HL-60 (cell line): ENCODE results near the gene APEH.

Source experiments
- DNase-seq, 2 experiments: peaks; one replicate each; pipeline ENCODE4 v3.0.0-alpha.2; 2010 to 2020; ENCODE audit warnings: low read depth in 1 of 2, low spot score in 1 of 2
- H3K27ac ChIP-seq: fragments of 250-450 bp; sonication (Bioruptor Pico); replicated peaks from 2 replicates; pipeline ENCODE4 v1.5.1; 2020; ENCODE audit warnings: mild to moderate bottlenecking, moderate library complexity
- H3K27me3 ChIP-seq: fragments of 250-450 bp; sonication (Bioruptor Pico); 2 replicates; pipeline ENCODE4 v1.5.1; 2021; ENCODE audit warnings: mild to moderate bottlenecking, moderate library complexity; ENCODE audit not compliant: insufficient read depth, poor library complexity, severe bottlenecking
- H3K4me3 ChIP-seq: replicated peaks from 2 replicates; pipeline ENCODE4 v1.5.1; 2011; ENCODE audit warnings: mild to moderate bottlenecking, control low read depth, low read length; ENCODE audit not compliant: insufficient read depth
- GABPA ChIP-seq: IDR thresholded peaks from 2 replicates; pipeline ENCODE4 v1.6.1; 2012; ENCODE audit warnings: low read depth
- POLR2AphosphoS5 ChIP-seq: IDR thresholded peaks from 2 replicates; pipeline ENCODE4 v1.6.1; 2012; ENCODE audit warnings: low read depth
- SPI1 ChIP-seq: IDR thresholded peaks from 2 replicates; pipeline ENCODE4 v1.6.1; 2012; ENCODE audit warnings: low read depth, mild to moderate bottlenecking, borderline replicate concordance
- TF ChIP-seq, protein P1 (sequence below): IDR thresholded peaks from one replicate; pipeline ENCODE4 v1.5.1; 2011; ENCODE audit warnings: low read length, control low read depth, inconsistent platforms; ENCODE audit not compliant: insufficient read depth
- TF ChIP-seq, protein P2 (sequence below): IDR thresholded peaks from 2 replicates; pipeline ENCODE4 v1.6.1; 2012; ENCODE audit warnings: low read depth; ENCODE audit not compliant: insufficient replicate concordance

APEH gene

DNA sequence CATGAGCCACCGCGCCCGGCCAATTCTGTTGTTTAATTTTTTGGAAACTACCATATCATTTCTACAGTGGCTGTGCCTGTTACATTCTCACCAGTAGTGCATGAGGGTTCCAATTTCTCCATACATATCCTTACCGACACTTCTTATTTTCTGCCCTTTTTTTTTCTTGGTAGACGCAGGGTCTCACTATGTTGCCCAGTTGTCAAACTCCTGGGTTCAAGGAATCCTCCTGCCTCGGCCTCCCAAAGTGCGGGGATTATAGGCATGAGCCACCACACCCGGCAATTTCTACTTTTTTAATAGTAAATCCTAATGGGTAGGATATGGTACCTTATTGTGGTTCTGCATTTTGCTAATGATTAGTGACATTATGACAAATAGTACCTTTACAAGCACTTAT, 35.7 kb downstream of the APEH start:
- H3K27ac ChIP-seq, result no peak overlapping the region
- no peak for DNase-seq
- H3K4me3 ChIP-seq, result no peak overlapping the region
- TF ChIP-seq GABPA (no peak), POLR2AphosphoS5 (no peak)
- TF ChIP-seq, protein P1, sequence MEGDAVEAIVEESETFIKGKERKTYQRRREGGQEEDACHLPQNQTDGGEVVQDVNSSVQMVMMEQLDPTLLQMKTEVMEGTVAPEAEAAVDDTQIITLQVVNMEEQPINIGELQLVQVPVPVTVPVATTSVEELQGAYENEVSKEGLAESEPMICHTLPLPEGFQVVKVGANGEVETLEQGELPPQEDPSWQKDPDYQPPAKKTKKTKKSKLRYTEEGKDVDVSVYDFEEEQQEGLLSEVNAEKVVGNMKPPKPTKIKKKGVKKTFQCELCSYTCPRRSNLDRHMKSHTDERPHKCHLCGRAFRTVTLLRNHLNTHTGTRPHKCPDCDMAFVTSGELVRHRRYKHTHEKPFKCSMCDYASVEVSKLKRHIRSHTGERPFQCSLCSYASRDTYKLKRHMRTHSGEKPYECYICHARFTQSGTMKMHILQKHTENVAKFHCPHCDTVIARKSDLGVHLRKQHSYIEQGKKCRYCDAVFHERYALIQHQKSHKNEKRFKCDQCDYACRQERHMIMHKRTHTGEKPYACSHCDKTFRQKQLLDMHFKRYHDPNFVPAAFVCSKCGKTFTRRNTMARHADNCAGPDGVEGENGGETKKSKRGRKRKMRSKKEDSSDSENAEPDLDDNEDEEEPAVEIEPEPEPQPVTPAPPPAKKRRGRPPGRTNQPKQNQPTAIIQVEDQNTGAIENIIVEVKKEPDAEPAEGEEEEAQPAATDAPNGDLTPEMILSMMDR, result no peak
- TF ChIP-seq, protein P2, sequence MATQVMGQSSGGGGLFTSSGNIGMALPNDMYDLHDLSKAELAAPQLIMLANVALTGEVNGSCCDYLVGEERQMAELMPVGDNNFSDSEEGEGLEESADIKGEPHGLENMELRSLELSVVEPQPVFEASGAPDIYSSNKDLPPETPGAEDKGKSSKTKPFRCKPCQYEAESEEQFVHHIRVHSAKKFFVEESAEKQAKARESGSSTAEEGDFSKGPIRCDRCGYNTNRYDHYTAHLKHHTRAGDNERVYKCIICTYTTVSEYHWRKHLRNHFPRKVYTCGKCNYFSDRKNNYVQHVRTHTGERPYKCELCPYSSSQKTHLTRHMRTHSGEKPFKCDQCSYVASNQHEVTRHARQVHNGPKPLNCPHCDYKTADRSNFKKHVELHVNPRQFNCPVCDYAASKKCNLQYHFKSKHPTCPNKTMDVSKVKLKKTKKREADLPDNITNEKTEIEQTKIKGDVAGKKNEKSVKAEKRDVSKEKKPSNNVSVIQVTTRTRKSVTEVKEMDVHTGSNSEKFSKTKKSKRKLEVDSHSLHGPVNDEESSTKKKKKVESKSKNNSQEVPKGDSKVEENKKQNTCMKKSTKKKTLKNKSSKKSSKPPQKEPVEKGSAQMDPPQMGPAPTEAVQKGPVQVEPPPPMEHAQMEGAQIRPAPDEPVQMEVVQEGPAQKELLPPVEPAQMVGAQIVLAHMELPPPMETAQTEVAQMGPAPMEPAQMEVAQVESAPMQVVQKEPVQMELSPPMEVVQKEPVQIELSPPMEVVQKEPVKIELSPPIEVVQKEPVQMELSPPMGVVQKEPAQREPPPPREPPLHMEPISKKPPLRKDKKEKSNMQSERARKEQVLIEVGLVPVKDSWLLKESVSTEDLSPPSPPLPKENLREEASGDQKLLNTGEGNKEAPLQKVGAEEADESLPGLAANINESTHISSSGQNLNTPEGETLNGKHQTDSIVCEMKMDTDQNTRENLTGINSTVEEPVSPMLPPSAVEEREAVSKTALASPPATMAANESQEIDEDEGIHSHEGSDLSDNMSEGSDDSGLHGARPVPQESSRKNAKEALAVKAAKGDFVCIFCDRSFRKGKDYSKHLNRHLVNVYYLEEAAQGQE, result no peak
- H3K27me3 ChIP-seq, result no peaks in the 10 kb centered on the region

DNA sequence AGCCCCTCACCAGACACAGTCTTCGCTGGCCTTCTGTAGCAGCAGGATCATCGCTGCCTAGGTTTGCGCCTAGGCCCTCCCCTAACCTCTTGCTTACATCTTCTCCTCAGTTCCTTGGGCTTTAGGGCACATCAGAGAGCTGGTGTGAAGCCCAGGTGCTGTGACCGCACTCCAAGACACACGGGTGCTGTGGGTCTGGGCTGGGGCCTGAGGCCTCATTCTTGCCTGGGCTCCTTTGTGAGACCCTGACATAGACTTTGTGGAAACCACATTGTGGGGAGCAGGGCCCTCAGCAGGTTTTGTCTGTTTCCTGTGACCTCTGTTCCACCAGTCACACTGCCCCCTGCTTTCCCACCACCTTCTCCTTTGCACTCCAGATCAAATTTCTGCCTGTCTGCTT, 37.3 kb downstream of the APEH start:
- DNase-seq, result no peak
- Histone ChIP-seq H3K27ac (no peak overlapping the region), H3K27me3 (no peaks in the 10 kb centered on the region), H3K4me3 (no peak overlapping the region)
- TF ChIP-seq POLR2AphosphoS5 (no peak), SPI1 (no peak), GABPA (no peak)
- TF ChIP-seq, protein P1, result no peak
- TF ChIP-seq, protein P2, result no peak

DNA sequence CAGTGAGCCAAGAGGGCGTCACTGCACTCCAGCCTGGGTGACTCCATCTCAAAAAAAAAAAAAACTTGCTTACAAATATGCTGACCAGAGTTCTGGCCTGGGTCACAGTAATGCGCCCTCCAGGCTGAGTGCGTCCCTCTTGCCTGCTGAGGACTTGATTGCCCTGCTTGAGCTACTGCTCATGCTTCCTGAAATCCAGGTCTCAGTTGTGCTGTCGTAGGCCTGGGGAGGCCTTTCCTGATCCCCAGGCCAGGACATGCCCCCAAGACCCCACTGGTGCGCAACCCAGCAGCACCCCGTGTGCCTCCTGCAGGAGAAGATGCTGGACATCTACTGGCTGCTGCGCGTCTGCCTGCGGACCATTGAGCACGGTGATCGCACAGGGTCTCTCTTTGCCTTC, 38.0 kb downstream of the APEH start:
- DNase-seq, result no peak
- Histone ChIP-seq H3K27ac (no peak overlapping the region), H3K27me3 (no peaks in the 10 kb centered on the region), H3K4me3 (no peak overlapping the region)
- TF ChIP-seq, protein P1, result no peak
- no peak for TF ChIP-seq GABPA
- TF ChIP-seq, protein P2, result no peak
- TF ChIP-seq POLR2AphosphoS5, result no peak
- no peak for TF ChIP-seq SPI1
